Colonic mucosa (tissue), 4 donors: ENCODE results near the gene MBD3. TPM values are rescaled to one million over a fixed set of nuclear protein-coding genes. Genes with fewer than 3 reads are reported as not detected.

ENCODE experiments used
- DNase-seq: peaks from one replicate; pipeline ENCODE4 v3.0.0-alpha.2; 2020
- H3K27ac ChIP-seq: fragments of 200-600 bp; one replicate; pipeline ENCODE4 v1.8.0; 2021
- H3K27me3 ChIP-seq: fragments of 200-600 bp; one replicate; pipeline ENCODE4 v1.8.0; 2021
- H3K36me3 ChIP-seq: fragments of 200-600 bp; one replicate; pipeline ENCODE4 v1.8.0; 2021
- H3K4me1 ChIP-seq: fragments of 200-600 bp; one replicate; pipeline ENCODE4 v1.8.0; 2021; ENCODE audit warnings: mild to moderate bottlenecking
- H3K4me3 ChIP-seq: fragments of 200-600 bp; one replicate; pipeline ENCODE4 v1.8.0; 2021
- H3K9ac ChIP-seq, 2 donors: one replicate each; pipeline ENCODE4 v1.7.0; 2013; ENCODE audit warnings: control low read depth in 2 of 2, low read depth in 2 of 2, low read length in 2 of 2
- H3K9me3 ChIP-seq: fragments of 200-600 bp; one replicate; pipeline ENCODE4 v1.8.0; 2021
- CTCF ChIP-seq: fragments of 200-600 bp; IDR thresholded peaks from one replicate; pipeline ENCODE4 v1.8.0; 2022; ENCODE audit warnings: antibody characterized with exemption, mild to moderate bottlenecking
- intact Hi-C: fragments of 100-400 bp; cut with DNase I; formaldehyde crosslinking; loops from one replicate; pipeline ENCODE4 v1.14.1; 2022
- total RNA-seq, 2 donors: library from RNA; stranded (reverse); fragmentation: NEBNext Ultra II Directional in 1 of 2; extraction: Animal tissue kit (Norgen Biotek cat#: 25700) in 1 of 2; gene quantifications; one replicate each; pipeline ENCODE4 v1.2.1, GENCODE V29; 2021
- donor health status: healthy.
- donor health status: DM: no; HTN: no; CAD: no.
- donor health status: DM: no; HTN: no; CAD: no.

MBD3 gene
- total RNA-seq, 2 donors from 2014 or later = 44.9 to 109 TPM

- Histone ChIP-seq H3K4me3 (no peak overlapping the region), H3K9me3 (no peaks in the 10 kb centered on the region), H3K36me3 (no peaks in the 10 kb centered on the region), H3K4me1 (no peaks in the 10 kb centered on the region), H3K27me3 (peaks cover 23% of the 10 kb centered on the region), H3K9ac (no peak overlapping the region), H3K27ac (no peak overlapping the region)
- intact Hi-C loops = no loop called here
- TF ChIP-seq CTCF = no peak
- no peak for DNase-seq
These were observed 63.2 kb downstream of the MBD3 start for GRCh38 chr19:1529430-1529816.

GRCh38 chr19:1528596-1529429 lies 63.9 kb downstream of the MBD3 start:
- no peaks in the 10 kb centered on the region for H3K4me1 ChIP-seq
- H3K36me3 ChIP-seq = no peaks in the 10 kb centered on the region
- H3K27ac ChIP-seq = no peak overlapping the region
- H3K27me3 ChIP-seq = peaks cover 28% of the 10 kb centered on the region
- H3K9ac ChIP-seq = no peak overlapping the region
- H3K4me3 ChIP-seq = no peak overlapping the region
- intact Hi-C loops = no loop called here
- H3K9me3 ChIP-seq = no peaks in the 10 kb centered on the region
- DNase-seq = no peak
- TF ChIP-seq CTCF = no peak

DNA sequence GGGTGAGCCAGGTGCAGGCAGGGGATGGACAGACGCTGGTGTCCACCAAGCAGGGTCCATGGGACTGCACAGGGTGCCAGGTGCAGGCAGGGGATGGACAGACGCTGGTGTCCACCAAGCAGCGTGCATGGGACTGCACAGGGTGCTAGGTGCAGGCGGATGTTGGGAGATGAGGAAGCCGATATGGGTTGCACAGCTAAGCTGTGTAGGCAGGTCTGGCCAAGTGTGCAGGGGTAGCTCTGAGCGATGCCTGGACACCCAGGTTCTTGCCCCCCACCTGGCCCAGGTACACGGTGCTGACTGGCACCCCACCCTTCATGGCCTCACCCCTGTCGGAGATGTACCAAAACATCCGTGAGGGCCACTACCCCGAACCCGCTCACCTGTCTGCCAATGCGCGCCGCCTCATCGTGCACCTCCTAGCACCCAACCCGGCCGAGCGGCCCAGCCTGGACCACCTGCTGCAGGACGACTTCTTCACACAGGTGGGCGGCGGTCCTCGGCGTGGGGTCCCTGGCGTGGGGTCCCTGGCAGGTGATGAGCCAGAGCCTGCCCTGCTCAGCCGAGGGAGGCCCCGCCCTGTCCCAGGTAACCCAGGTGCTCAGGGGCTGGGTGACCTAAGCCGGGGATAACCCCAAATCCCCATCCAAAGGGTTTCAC lies 64.9 kb downstream of the MBD3 start:
- TF ChIP-seq CTCF = no peak
- Histone ChIP-seq H3K36me3 (no peaks in the 10 kb centered on the region), H3K9me3 (no peaks in the 10 kb centered on the region), H3K27ac (no peak overlapping the region), H3K27me3 (peaks cover 38% of the 10 kb centered on the region), H3K4me1 (no peaks in the 10 kb centered on the region), H3K4me3 (no peak overlapping the region), H3K9ac (no peak overlapping the region)
- DNase-seq = no peak
- intact Hi-C loops = no loop called here

GRCh38 chr19:1526979-1527649 lies 65.6 kb downstream of the MBD3 start:
- intact Hi-C loops = no loop called here
- no peak overlapping the region for H3K4me3 ChIP-seq
- H3K27ac ChIP-seq = no peak overlapping the region
- H3K9ac ChIP-seq = no peak overlapping the region
- no peaks in the 10 kb centered on the region for H3K4me1 ChIP-seq
- H3K9me3 ChIP-seq = no peaks in the 10 kb centered on the region
- H3K36me3 ChIP-seq = no peaks in the 10 kb centered on the region
- no peak for DNase-seq
- H3K27me3 ChIP-seq = peaks cover 42% of the 10 kb centered on the region
- no peak for TF ChIP-seq CTCF

GRCh38 chr19:1526066-1526778 lies 66.4 kb downstream of the MBD3 start:
- no peak for DNase-seq
- Histone ChIP-seq H3K27ac (no peak overlapping the region), H3K4me3 (no peak overlapping the region), H3K9me3 (no peaks in the 10 kb centered on the region), H3K27me3 (peaks cover 42% of the 10 kb centered on the region), H3K9ac (no peak overlapping the region), H3K36me3 (no peaks in the 10 kb centered on the region), H3K4me1 (no peaks in the 10 kb centered on the region)
- TF ChIP-seq CTCF = no peak
- intact Hi-C loops = no loop called here
